Measurements from ENCODE around the gene TFAP2A.

Gene TFAP2A

GRCh38 chr6:10386220-10386619 lies 28.7 kb downstream of the TFAP2A start:
- TF ChIP-seq BHLHE40 (IDR thresholded peaks at IDR 0.05; ENCODE audit: borderline replicate concordance), result no peak
- no peak for TF ChIP-seq HDGF (IDR thresholded peaks at IDR 0.05; ENCODE audit: borderline replicate concordance)
- no peak for TF ChIP-seq NFRKB (IDR thresholded peaks at IDR 0.05)
- TF ChIP-seq L3MBTL2 (conservative IDR thresholded peaks at IDR 0.05), result no peak
- no peak for TF ChIP-seq ELF4 (IDR thresholded peaks at IDR 0.05)
- no peak for TF ChIP-seq SP1 (IDR thresholded peaks at IDR 0.05)
- no peak for TF ChIP-seq ZNF384 (IDR thresholded peaks at IDR 0.05)
- DNase-seq (ENCODE audit: extremely low spot score), result no peak
- ChIA-PET CTCF (no interaction called here), POLR2A (no interaction called here)

GRCh38 chr6:10385524-10386132 lies 29.2 kb downstream of the TFAP2A start:
- TF ChIP-seq FOXA1 (IDR thresholded peaks at IDR 0.05) (no peak), NFRKB (IDR thresholded peaks at IDR 0.05) (no peak), ZNF384 (IDR thresholded peaks at IDR 0.05) (no peak), FOXK2 (IDR thresholded peaks at IDR 0.05) (no peak), BHLHE40 (IDR thresholded peaks at IDR 0.05; ENCODE audit: borderline replicate concordance) (no peak), SUZ12 (IDR thresholded peaks at IDR 0.05) (no peak), ARNT (IDR thresholded peaks at IDR 0.05) (no peak), PKNOX1 (IDR thresholded peaks at IDR 0.05) (no peak), CTBP1 (IDR thresholded peaks at IDR 0.05; ENCODE audit: borderline replicate concordance) (no peak), HDGF (IDR thresholded peaks at IDR 0.05; ENCODE audit: borderline replicate concordance) (no peak), L3MBTL2 (conservative IDR thresholded peaks at IDR 0.05) (no peak), TARDBP (IDR thresholded peaks at IDR 0.05) (no peak), FOXM1 (IDR thresholded peaks at IDR 0.05; ENCODE audit: borderline replicate concordance) (no peak), SP1 (IDR thresholded peaks at IDR 0.05) (no peak), ELF4 (IDR thresholded peaks at IDR 0.05) (no peak), LEF1 (IDR thresholded peaks at IDR 0.05; ENCODE audit: borderline replicate concordance) (no peak)
- CTCF ChIA-PET, result no interaction called here
- POLR2A ChIA-PET, result no interaction called here
- DNase-seq (ENCODE audit: extremely low spot score), result no peak

GRCh38 chr6:10384610-10385523 lies 30.0 kb downstream of the TFAP2A start:
- ChIA-PET CTCF (no interaction called here), POLR2A (no interaction called here)
- DNase-seq (ENCODE audit: extremely low spot score), result no peak
- TF ChIP-seq ZNF384 (IDR thresholded peaks at IDR 0.05) (no peak), SP1 (IDR thresholded peaks at IDR 0.05) (no peak), L3MBTL2 (conservative IDR thresholded peaks at IDR 0.05) (no peak), BHLHE40 (IDR thresholded peaks at IDR 0.05; ENCODE audit: borderline replicate concordance) (no peak), FOXK2 (IDR thresholded peaks at IDR 0.05) (no peak), HDGF (IDR thresholded peaks at IDR 0.05; ENCODE audit: borderline replicate concordance) (no peak), FOXM1 (IDR thresholded peaks at IDR 0.05; ENCODE audit: borderline replicate concordance) (no peak), ELF4 (IDR thresholded peaks at IDR 0.05) (no peak), ARNT (IDR thresholded peaks at IDR 0.05) (no peak), CTBP1 (IDR thresholded peaks at IDR 0.05; ENCODE audit: borderline replicate concordance) (no peak), PKNOX1 (IDR thresholded peaks at IDR 0.05) (no peak), FOXA1 (IDR thresholded peaks at IDR 0.05) (no peak), TARDBP (IDR thresholded peaks at IDR 0.05) (no peak), SUZ12 (IDR thresholded peaks at IDR 0.05) (no peak), NFRKB (IDR thresholded peaks at IDR 0.05) (no peak), LEF1 (IDR thresholded peaks at IDR 0.05; ENCODE audit: borderline replicate concordance) (no peak)

- CTCF ChIA-PET, result no interaction called here
- no peak for DNase-seq (ENCODE audit: extremely low spot score)
- POLR2A ChIA-PET, result no interaction called here
- TF ChIP-seq TARDBP (IDR thresholded peaks at IDR 0.05) (no peak), ELF4 (IDR thresholded peaks at IDR 0.05) (no peak), FOXM1 (IDR thresholded peaks at IDR 0.05; ENCODE audit: borderline replicate concordance) (no peak), LEF1 (IDR thresholded peaks at IDR 0.05; ENCODE audit: borderline replicate concordance) (no peak), NFRKB (IDR thresholded peaks at IDR 0.05) (no peak), HDGF (IDR thresholded peaks at IDR 0.05; ENCODE audit: borderline replicate concordance) (no peak), FOXK2 (IDR thresholded peaks at IDR 0.05) (no peak), FOXA1 (IDR thresholded peaks at IDR 0.05) (no peak), ARNT (IDR thresholded peaks at IDR 0.05) (no peak), PKNOX1 (IDR thresholded peaks at IDR 0.05) (no peak), CTBP1 (IDR thresholded peaks at IDR 0.05; ENCODE audit: borderline replicate concordance) (no peak), SP1 (IDR thresholded peaks at IDR 0.05) (no peak), BHLHE40 (IDR thresholded peaks at IDR 0.05; ENCODE audit: borderline replicate concordance) (no peak), SUZ12 (IDR thresholded peaks at IDR 0.05) (no peak)
These were observed 30.7 kb downstream of the TFAP2A start for GRCh38 chr6:10384091-10384609.

- no peak for DNase-seq (ENCODE audit: extremely low spot score)
- CTCF ChIA-PET, result no interaction called here
- POLR2A ChIA-PET, result no interaction called here
- TF ChIP-seq FOXM1 (IDR thresholded peaks at IDR 0.05; ENCODE audit: borderline replicate concordance), result no peak
- TF ChIP-seq L3MBTL2 (conservative IDR thresholded peaks at IDR 0.05), result no peak
- TF ChIP-seq LEF1 (IDR thresholded peaks at IDR 0.05; ENCODE audit: borderline replicate concordance), result no peak
- TF ChIP-seq CTBP1 (IDR thresholded peaks at IDR 0.05; ENCODE audit: borderline replicate concordance), result no peak
- no peak for TF ChIP-seq ELF4 (IDR thresholded peaks at IDR 0.05)
- TF ChIP-seq ARNT (IDR thresholded peaks at IDR 0.05), result no peak
- no peak for TF ChIP-seq FOXK2 (IDR thresholded peaks at IDR 0.05)
- no peak for TF ChIP-seq NFRKB (IDR thresholded peaks at IDR 0.05)
- no peak for TF ChIP-seq SP1 (IDR thresholded peaks at IDR 0.05)
- no peak for TF ChIP-seq SUZ12 (IDR thresholded peaks at IDR 0.05)
- no peak for TF ChIP-seq BHLHE40 (IDR thresholded peaks at IDR 0.05; ENCODE audit: borderline replicate concordance)
- TF ChIP-seq PKNOX1 (IDR thresholded peaks at IDR 0.05), result no peak
- no peak for TF ChIP-seq HDGF (IDR thresholded peaks at IDR 0.05; ENCODE audit: borderline replicate concordance)
- TF ChIP-seq FOXA1 (IDR thresholded peaks at IDR 0.05), result no peak
- TF ChIP-seq ZNF384 (IDR thresholded peaks at IDR 0.05), result no peak
- no peak for TF ChIP-seq TARDBP (IDR thresholded peaks at IDR 0.05)
These were observed 31.4 kb downstream of the TFAP2A start for GRCh38 chr6:10383331-10384090.
